22Rv1 (cell line): ENCODE measurements around the gene CNNM4.

ENCODE experiments used
- ZFX ChIP-seq: fragments of 450-650 bp; IDR thresholded peaks from 2 replicates; pipeline ENCODE4 v1.6.1; 2017; ENCODE audit warnings: antibody characterized with exemption, borderline replicate concordance
- TF ChIP-seq, protein P1 (sequence below): fragments of 450-650 bp; IDR thresholded peaks from 2 replicates; pipeline ENCODE4 v1.5.1; 2017; ENCODE audit warnings: mild to moderate bottlenecking

DNA sequence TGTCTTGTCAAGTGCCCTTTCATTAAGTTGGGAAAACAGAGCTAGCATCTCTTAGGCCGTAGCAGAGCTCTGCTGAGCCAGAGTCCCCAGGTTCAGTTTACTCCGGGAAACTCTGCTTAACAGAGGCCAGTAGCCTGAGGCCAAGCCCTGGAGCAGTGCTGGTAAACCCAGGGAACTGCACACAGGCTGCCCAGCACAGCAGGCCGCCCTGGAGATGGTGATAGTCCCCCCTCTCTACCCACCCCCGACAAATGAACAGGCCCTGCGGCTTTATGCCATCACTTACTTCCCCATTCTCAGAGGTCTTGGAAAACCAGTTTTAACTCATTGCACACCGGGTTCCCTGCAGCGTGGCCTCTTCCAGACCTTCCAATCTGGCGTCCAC lies 3.5 kb downstream of the CNNM4 start:
- TF ChIP-seq, protein P1, sequence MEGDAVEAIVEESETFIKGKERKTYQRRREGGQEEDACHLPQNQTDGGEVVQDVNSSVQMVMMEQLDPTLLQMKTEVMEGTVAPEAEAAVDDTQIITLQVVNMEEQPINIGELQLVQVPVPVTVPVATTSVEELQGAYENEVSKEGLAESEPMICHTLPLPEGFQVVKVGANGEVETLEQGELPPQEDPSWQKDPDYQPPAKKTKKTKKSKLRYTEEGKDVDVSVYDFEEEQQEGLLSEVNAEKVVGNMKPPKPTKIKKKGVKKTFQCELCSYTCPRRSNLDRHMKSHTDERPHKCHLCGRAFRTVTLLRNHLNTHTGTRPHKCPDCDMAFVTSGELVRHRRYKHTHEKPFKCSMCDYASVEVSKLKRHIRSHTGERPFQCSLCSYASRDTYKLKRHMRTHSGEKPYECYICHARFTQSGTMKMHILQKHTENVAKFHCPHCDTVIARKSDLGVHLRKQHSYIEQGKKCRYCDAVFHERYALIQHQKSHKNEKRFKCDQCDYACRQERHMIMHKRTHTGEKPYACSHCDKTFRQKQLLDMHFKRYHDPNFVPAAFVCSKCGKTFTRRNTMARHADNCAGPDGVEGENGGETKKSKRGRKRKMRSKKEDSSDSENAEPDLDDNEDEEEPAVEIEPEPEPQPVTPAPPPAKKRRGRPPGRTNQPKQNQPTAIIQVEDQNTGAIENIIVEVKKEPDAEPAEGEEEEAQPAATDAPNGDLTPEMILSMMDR = no peak
- no peak for TF ChIP-seq ZFX
